HCT116 (cell line): ENCODE measurements around the gene RET.

Experiments
- CBX3 ChIP-seq: IDR thresholded peaks from 2 replicates; pipeline ENCODE4 v1.6.1; 2012; ENCODE audit warnings: low read depth
- CTCF ChIP-seq, 3 experiments: fragments of 200-600 bp in 1 of 3; sonication (generic) in 1 of 3; IDR thresholded peaks in 2 of 3; conservative IDR thresholded peaks in 1 of 3; 2 replicates each; pipeline ENCODE4 v1.5.1; 2012 to 2017; ENCODE audit warnings: low read depth in 2 of 3, low read length in 2 of 3, antibody characterized with exemption in 1 of 3, borderline replicate concordance in 1 of 3, control low read depth in 1 of 3, mild to moderate bottlenecking in 1 of 3, mixed read lengths in 1 of 3, mixed run types in 1 of 3, moderate library complexity in 1 of 3; ENCODE audit not compliant: insufficient read depth in 1 of 3
- MAX ChIP-seq: IDR thresholded peaks from 2 replicates; pipeline ENCODE4 v1.6.1; 2012
- POLR2A ChIP-seq: IDR thresholded peaks from 2 replicates; pipeline ENCODE4 v1.7.0; 2011; ENCODE audit warnings: borderline replicate concordance; ENCODE audit not compliant: insufficient read depth, insufficient read length; ENCODE audit errors: extremely low read depth
- REST ChIP-seq: IDR thresholded peaks from 2 replicates; pipeline ENCODE4 v1.6.1; 2012; ENCODE audit warnings: low read depth
- SIN3A ChIP-seq: IDR thresholded peaks from 2 replicates; pipeline ENCODE4 v1.6.1; 2012; ENCODE audit warnings: low read depth
- TCF7L2 ChIP-seq: IDR thresholded peaks from 2 replicates; pipeline ENCODE4 v1.7.0; 2011; ENCODE audit warnings: borderline replicate concordance, inconsistent platforms; ENCODE audit not compliant: insufficient read depth, insufficient read length; ENCODE audit errors: extremely low read depth
- YY1 ChIP-seq: IDR thresholded peaks from 2 replicates; pipeline ENCODE4 v1.6.1; 2011; ENCODE audit warnings: low read length, low read depth, moderate library complexity, mild to moderate bottlenecking; ENCODE audit not compliant: insufficient replicate concordance; ENCODE audit errors: extremely low read depth
- ZBTB33 ChIP-seq: IDR thresholded peaks from 2 replicates; pipeline ENCODE4 v1.6.1; 2011; ENCODE audit warnings: mild to moderate bottlenecking, low read length, moderate library complexity; ENCODE audit not compliant: insufficient replicate concordance; ENCODE audit errors: extremely low read depth
- ZFX ChIP-seq: fragments of 450-650 bp; IDR thresholded peaks from 2 replicates; pipeline ENCODE4 v1.6.1; 2017

GRCh38 chr10:43091846-43092245, 15.0 kb downstream of the RET start:
- TF ChIP-seq POLR2A (no peak), CTCF (IDR thresholded peaks at IDR 0.05 in 2 of 3, conservative IDR thresholded peaks at IDR 0.05 in 1 of 3; ENCODE audit: borderline replicate concordance in 1 of 3, insufficient read depth in 1 of 3, low read depth in 2 of 3, low read length in 2 of 3) (no peak), ZFX (no peak), MAX (no peak), YY1 (no peak), SIN3A (no peak), ZBTB33 (no peak), CBX3 (no peak), TCF7L2 (no peak), REST (no peak)
